Nephron (organoid): ENCODE data around the gene ANAPC4.

ENCODE experiments used
- H3K27ac Mint-ChIP-seq, 3 experiments: 2 replicates each; pipeline ENCODE4 v1.8.0; 2020; ENCODE audit warnings: mixed read lengths in 3 of 3, mild to moderate bottlenecking in 2 of 3, moderate library complexity in 1 of 3
- H3K27me3 Mint-ChIP-seq: 2 replicates; pipeline ENCODE4 v1.8.0; 2021; ENCODE audit warnings: low read depth, mild to moderate bottlenecking, moderate library complexity, mixed read lengths
- H3K36me3 Mint-ChIP-seq: 2 replicates; pipeline ENCODE4 v1.8.0; 2020; ENCODE audit warnings: low read depth, mixed read lengths
- H3K4me1 Mint-ChIP-seq: 2 replicates; pipeline ENCODE4 v1.8.0; 2020; ENCODE audit warnings: mixed read lengths
- H3K4me3 Mint-ChIP-seq, 3 experiments: 2 replicates each; pipeline ENCODE4 v1.8.0; 2020; ENCODE audit warnings: mild to moderate bottlenecking in 3 of 3, mixed read lengths in 3 of 3, moderate library complexity in 2 of 3
- H3K9me3 Mint-ChIP-seq: 2 replicates; pipeline ENCODE4 v1.8.0; 2020; ENCODE audit warnings: mixed read lengths
- CTCF ChIP-seq, 3 experiments: fragments of 200-600 bp; sonication (generic); IDR thresholded peaks; one replicate each; pipeline ENCODE4 v1.5.0; 2021; ENCODE audit warnings: antibody characterized with exemption in 3 of 3; ENCODE audit not compliant: unreplicated experiment in 3 of 3

Gene ANAPC4

GRCh38 chr4:25399510-25399909 is 22.4 kb downstream of the ANAPC4 start:
- no peak for TF ChIP-seq CTCF (IDR thresholded peaks at IDR 0.05; ENCODE audit: unreplicated experiment in 3 of 3)
- Mint-ChIP-seq H3K9me3 (peaks cover 9% of the 10 kb centered on the region), H3K27ac (no peak overlapping the region), H3K36me3 (peaks cover 85% of the 10 kb centered on the region), H3K4me3 (no peak overlapping the region), H3K27me3 (no peaks in the 10 kb centered on the region), H3K4me1 (peaks cover 6% of the 10 kb centered on the region)

GRCh38 chr4:25401066-25401465 is 24.0 kb downstream of the ANAPC4 start:
- no peaks in the 10 kb centered on the region for H3K27me3 Mint-ChIP-seq
- H3K36me3 Mint-ChIP-seq = peaks cover 81% of the 10 kb centered on the region
- H3K9me3 Mint-ChIP-seq = peaks cover 9% of the 10 kb centered on the region
- no peak overlapping the region for H3K4me3 Mint-ChIP-seq
- peaks cover 6% of the 10 kb centered on the region for H3K4me1 Mint-ChIP-seq
- no peak for TF ChIP-seq CTCF (IDR thresholded peaks at IDR 0.05; ENCODE audit: unreplicated experiment in 3 of 3)
- H3K27ac Mint-ChIP-seq = no peak overlapping the region

GRCh38 chr4:25402521-25402920 is 25.5 kb downstream of the ANAPC4 start:
- Mint-ChIP-seq H3K36me3 (peaks cover 76% of the 10 kb centered on the region), H3K27me3 (no peaks in the 10 kb centered on the region), H3K4me1 (peaks cover 6% of the 10 kb centered on the region), H3K4me3 (no peak overlapping the region), H3K9me3 (no peaks in the 10 kb centered on the region), H3K27ac (no peak overlapping the region)
- no peak for TF ChIP-seq CTCF (IDR thresholded peaks at IDR 0.05; ENCODE audit: unreplicated experiment in 3 of 3)

- Mint-ChIP-seq H3K4me3 (no peak overlapping the region), H3K27me3 (no peaks in the 10 kb centered on the region), H3K27ac (no peak overlapping the region), H3K4me1 (peaks cover 6% of the 10 kb centered on the region), H3K36me3 (peaks cover 75% of the 10 kb centered on the region), H3K9me3 (no peaks in the 10 kb centered on the region)
- no peak for TF ChIP-seq CTCF (IDR thresholded peaks at IDR 0.05; ENCODE audit: unreplicated experiment in 3 of 3)
Observed at GRCh38 chr4:25403699-25404098, 26.6 kb downstream of the ANAPC4 start.

- H3K36me3 Mint-ChIP-seq = peaks cover 70% of the 10 kb centered on the region
- no peak for TF ChIP-seq CTCF (IDR thresholded peaks at IDR 0.05; ENCODE audit: unreplicated experiment in 3 of 3)
- H3K9me3 Mint-ChIP-seq = no peaks in the 10 kb centered on the region
- no peak overlapping the region for H3K4me3 Mint-ChIP-seq
- no peaks in the 10 kb centered on the region for H3K4me1 Mint-ChIP-seq
- no peaks in the 10 kb centered on the region for H3K27me3 Mint-ChIP-seq
- H3K27ac Mint-ChIP-seq = no peak overlapping the region
Observed at GRCh38 chr4:25405453-25405852, 28.4 kb downstream of the ANAPC4 start.

GRCh38 chr4:25406081-25406692 is 29.1 kb downstream of the ANAPC4 start:
- peaks cover 68% of the 10 kb centered on the region for H3K36me3 Mint-ChIP-seq
- no peak for TF ChIP-seq CTCF (IDR thresholded peaks at IDR 0.05; ENCODE audit: unreplicated experiment in 3 of 3)
- no peaks in the 10 kb centered on the region for H3K27me3 Mint-ChIP-seq
- H3K4me1 Mint-ChIP-seq = no peaks in the 10 kb centered on the region
- no peak overlapping the region for H3K27ac Mint-ChIP-seq
- no peaks in the 10 kb centered on the region for H3K9me3 Mint-ChIP-seq
- H3K4me3 Mint-ChIP-seq = no peak overlapping the region
